Activated naive CD4-positive, alpha-beta T cell (primary cell): ENCODE data around the gene CCSAP.
"Not testable (repeated sequence)": the region's sequence is repeated elsewhere in the genome, so short reads cannot be mapped to it uniquely, and the experiment has no call there.

Experiments used
- DNase-seq, 4 experiments: peaks; one replicate each; lab custom pipeline; 2025; lab: John Stamatoyannopoulos, UW

CCSAP gene

DNA sequence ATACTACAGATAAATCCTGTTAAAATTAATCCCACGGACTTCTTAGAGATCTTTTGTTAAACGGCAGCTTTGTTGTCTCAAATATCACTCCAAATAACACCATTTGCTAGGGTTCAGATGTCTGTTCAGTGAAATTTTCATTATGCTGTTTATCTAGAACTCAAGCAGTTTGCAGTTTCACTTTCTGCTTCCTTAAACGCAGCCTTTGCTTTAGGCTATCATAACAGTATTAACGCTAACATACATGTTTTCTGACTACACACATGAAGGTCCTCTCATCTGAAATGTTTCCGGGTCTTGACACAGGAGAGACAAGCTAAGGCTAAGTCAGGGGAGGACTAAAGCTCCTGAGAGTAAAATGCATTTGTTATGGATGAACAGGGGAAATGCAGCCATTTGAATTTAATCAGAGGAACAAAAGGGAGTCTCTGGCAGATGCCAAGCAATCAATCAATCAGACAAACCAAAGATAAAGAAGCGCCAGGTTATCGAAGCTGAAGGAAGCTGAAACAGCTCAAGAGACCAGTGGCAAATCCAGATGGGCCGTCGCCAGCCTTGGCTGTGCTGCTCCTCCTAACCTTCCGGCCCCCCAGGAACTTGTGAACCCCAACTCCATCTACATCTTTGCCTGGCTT, 16.9 kb downstream of the CCSAP start:
- DNase-seq, result no peak

DNA sequence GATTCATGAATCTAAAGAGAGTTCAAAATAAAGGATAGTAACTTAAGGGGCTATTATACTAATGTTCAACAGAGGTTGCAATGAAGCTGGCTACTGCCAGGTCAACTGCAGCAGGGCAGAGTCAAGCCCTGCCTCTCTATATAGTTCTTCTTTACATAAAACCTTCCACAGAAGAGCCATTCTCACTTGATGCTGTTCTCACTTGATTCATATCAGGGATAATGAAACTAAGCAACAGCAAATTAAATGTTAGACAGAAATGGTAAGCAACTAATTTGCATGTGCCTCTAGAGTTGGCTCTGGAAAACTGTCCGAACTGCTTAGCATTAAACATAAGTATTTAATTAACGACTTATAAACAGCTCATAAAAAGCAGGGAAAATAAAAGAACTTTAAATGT, 17.4 kb downstream of the CCSAP start:
- no peak for DNase-seq

GRCh38 chr1:229323885-229324553, 18.8 kb downstream of the CCSAP start:
- no peak for DNase-seq

DNA sequence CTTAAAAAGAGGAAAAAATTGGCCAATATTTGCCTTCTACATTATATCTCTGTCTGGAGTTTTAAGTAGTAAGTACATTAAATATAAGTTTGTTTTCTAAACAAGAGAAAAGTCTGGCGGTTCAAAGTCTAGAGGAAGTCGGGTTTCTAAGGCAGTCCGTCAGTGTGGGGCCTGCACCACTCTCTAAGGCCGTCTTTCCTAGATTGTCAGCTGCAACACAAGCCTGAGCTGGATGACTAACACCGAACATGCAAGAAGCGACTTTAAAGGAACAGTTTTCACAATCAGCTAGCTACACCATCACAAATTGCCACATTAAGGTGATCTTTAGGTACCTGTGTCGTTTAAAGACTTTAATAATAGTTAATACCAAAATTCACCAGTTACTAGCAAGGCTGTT, 19.6 kb downstream of the CCSAP start:
- no peak for DNase-seq

- no peak for DNase-seq
Measured at GRCh38 chr1:229319487-229319886, 23.4 kb downstream of the CCSAP start.

- DNase-seq, result no peak
Measured at GRCh38 chr1:229318056-229318455, 24.8 kb downstream of the CCSAP start.

DNA sequence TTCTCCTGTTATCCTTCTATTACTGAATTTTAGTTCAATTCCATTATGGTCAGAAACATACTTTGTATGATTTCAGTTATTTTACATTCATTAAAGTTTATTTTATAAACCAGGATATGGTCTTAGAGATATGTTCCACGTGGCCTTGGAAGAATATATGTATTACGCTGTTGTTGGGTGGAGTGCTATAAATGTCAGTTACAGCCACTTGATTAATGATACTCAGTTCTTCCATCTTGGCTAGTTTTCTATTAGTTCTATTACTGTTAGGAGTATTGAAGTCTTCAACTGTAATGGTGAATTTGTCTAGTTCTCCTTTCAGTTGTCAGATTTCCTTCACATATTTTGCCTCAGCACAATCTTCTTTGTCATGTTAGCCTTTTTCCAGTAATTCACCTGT, 26.7 kb downstream of the CCSAP start:
- DNase-seq, result no peak

GRCh38 chr1:229310833-229311232, 32.0 kb downstream of the CCSAP start:
- DNase-seq, result no peak

DNA sequence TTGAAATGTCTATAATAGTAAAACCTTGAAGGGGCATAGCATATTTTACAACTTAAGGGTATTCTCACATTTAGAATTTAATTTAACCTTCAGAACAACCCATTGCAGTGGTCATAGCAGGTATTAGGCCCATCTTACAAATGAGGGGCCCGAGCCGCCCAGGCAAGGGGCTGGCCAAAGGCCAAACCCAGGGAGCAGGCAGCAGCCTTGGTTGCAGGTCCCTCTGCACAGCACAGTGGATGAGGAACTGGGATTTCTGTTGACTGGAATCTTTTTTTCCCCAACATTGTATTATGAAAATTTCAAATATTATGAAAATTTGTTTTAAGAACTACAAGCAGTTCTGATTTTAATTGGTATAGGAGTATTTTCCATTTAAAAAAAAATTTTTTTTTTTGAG, 33.2 kb downstream of the CCSAP start:
- no peak for DNase-seq

DNA sequence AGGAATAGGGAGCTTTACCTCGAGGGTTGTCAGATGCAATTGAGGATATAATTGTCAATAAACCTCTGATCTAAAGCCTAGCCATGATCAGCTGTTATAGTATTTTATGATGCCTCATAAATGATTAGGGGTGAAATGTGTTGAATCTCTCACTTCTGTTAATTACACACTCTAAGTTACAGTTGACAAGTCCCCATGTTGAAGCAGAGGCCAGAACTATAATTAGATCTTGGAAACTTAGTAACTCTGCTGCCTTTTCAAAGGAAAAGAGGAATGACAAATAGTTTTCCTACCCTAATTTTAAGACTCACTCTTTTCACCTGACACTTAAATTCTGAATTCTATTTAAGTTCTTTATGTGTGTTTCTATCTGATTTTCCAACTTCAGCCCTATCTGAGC, 33.8 kb downstream of the CCSAP start:
- DNase-seq, result no peak

GRCh38 chr1:229305392-229305791, 37.5 kb downstream of the CCSAP start:
- DNase-seq, result no peak

- no peak for DNase-seq
Measured at GRCh38 chr1:229303855-229304254, 39.0 kb downstream of the CCSAP start.

- DNase-seq, result no peak
Measured at GRCh38 chr1:229302740-229303139, 40.1 kb downstream of the CCSAP start.

- no peak for DNase-seq
Measured at GRCh38 chr1:229300099-229300757, 42.6 kb downstream of the CCSAP start.

DNA sequence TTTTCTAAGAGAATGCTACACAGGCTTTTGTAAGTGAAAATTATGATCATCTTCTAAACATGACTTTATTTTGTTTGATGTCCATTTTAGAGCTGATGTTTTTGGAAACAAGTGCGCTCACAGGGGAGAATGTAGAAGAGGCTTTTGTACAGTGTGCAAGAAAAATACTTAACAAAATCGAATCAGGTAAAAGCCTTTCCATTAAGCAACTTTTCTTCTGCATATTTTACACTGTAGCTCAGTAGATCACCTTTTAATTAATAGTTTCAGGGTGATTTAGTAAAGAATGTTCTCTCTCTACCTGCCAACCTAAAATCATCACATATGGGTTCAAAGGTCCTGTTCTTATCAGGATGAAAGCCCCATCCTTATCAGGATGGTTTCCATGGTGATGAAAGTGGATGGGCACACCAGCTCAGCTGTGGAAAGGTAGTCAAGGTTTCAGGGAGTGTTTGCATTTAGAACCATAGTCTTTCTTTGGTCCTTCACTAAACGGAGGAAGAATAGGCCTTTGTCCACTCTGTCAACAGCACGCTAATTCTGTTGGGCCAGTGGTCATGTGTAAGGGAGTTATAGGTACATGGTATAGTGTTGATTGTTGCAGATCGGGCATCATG, 43.9 kb downstream of the CCSAP start:
- DNase-seq, result no peak

GRCh38 chr1:229298420-229298819, 44.4 kb downstream of the CCSAP start:
- no peak for DNase-seq

DNA sequence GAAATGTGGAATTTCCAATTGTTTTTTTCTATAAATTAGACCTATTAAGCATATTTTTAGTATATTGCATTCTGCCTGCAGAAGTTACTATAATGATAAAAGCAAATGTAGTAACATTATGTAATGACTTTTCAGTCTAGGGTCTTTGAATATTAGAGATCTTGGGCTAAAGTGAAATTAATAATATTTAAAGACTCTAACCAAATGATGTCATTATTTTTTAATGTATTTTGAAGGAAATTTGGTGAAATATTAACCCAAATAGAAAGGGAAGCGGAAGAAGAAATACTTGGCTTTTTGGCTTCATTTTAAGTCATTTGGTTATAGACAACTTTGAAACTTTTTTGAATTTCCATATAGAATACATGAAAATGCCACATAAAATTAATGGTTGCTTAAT, 45.1 kb downstream of the CCSAP start:
- no peak for DNase-seq

GRCh38 chr1:229296541-229296941, 46.3 kb downstream of the CCSAP start:
- DNase-seq, result no peak

DNA sequence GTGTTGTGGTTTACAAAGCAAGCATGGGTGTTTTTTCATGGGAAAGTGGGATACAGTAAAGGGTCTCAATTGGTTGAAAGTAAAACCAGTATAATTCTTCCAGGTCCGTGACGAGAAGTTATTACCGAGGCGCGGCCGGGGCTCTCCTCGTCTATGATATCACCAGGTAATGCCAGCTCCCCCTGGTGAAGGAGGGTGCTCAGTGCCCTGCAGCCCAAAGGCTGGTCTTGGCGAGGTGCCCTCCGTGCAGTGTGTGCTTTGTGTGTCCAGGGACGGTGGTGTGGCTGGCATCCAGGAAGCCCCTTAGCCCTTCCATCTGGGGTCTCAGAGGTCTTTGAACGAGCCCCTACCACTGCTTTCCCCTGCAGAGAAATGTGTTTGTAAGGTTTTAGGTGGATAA, 47.1 kb downstream of the CCSAP start:
- DNase-seq, result no peak

GRCh38 chr1:229293528-229294204, 49.2 kb downstream of the CCSAP start:
- no peak for DNase-seq

GRCh38 chr1:229291686-229292085, 51.2 kb downstream of the CCSAP start:
- DNase-seq, result not testable (repeated sequence)

DNA sequence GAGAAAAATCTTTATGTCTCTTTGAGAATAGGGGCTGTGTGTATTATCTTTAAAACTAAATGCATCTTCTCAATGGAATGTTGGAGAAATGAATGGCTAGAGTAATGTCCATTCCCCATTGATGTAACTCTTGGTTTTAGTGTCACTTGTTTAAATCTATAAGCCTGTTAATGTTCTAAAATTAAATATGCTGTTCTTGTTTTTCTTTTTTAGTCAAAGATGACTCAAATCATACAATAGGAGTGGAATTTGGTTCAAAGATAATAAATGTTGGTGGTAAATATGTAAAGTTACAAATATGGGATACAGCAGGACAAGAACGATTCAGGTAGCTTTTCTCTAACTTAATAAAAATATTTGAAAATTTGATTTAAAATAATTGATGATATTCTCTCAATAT, 54.3 kb downstream of the CCSAP start:
- no peak for DNase-seq

GRCh38 chr1:229287267-229287666, 55.6 kb downstream of the CCSAP start:
- DNase-seq, result no peak
